Osteocyte (in vitro differentiated cells): ENCODE results near the gene TADA2A. TPM values are rescaled to one million over a fixed set of nuclear protein-coding genes. Genes with fewer than 3 reads are reported as not detected.
A peak's percentile ranks its signal among the peaks of the same experiment; 100 is the strongest.

ENCODE experiments used
- DNase-seq: peaks from one replicate; pipeline ENCODE4 v3.0.0; 2021; ENCODE audit warnings: mixed read lengths; ENCODE audit not compliant: unreplicated experiment; ENCODE audit errors: extremely low spot score
- H3K27ac Mint-ChIP-seq: one replicate; pipeline ENCODE4 v1.8.0; 2021; ENCODE audit warnings: mild to moderate bottlenecking, mixed read lengths; ENCODE audit not compliant: unreplicated experiment
- H3K27me3 Mint-ChIP-seq: one replicate; pipeline ENCODE4 v1.8.0; 2021; ENCODE audit warnings: mixed read lengths; ENCODE audit not compliant: unreplicated experiment
- H3K36me3 Mint-ChIP-seq: one replicate; pipeline ENCODE4 v1.8.0; 2021; ENCODE audit warnings: mixed read lengths; ENCODE audit not compliant: unreplicated experiment
- H3K4me1 Mint-ChIP-seq: one replicate; pipeline ENCODE4 v1.8.0; 2021; ENCODE audit warnings: mixed read lengths; ENCODE audit not compliant: unreplicated experiment
- H3K4me3 Mint-ChIP-seq: one replicate; pipeline ENCODE4 v1.8.0; 2021; ENCODE audit warnings: mild to moderate bottlenecking, moderate library complexity, mixed read lengths; ENCODE audit not compliant: unreplicated experiment
- H3K9me3 Mint-ChIP-seq: one replicate; pipeline ENCODE4 v1.8.0; 2021; ENCODE audit warnings: mixed read lengths; ENCODE audit not compliant: unreplicated experiment
- CTCF ChIP-seq: fragments of 200-600 bp; sonication (generic); IDR thresholded peaks from 2 replicates; pipeline ENCODE4 v1.5.0; 2021; ENCODE audit warnings: antibody characterized with exemption, mild to moderate bottlenecking, moderate library complexity
- total RNA-seq: library from RNA; stranded (reverse); gene quantifications from 2 replicates; pipeline ENCODE4 v1.2.1, GENCODE V29; 2021

The TADA2A gene
- total RNA-seq, 1 donor from 2014 or later, result 20.4 TPM

GRCh38 chr17:37523715-37524219 is 117.1 kb downstream of the TADA2A start:
- no peak for TF ChIP-seq CTCF
- peaks cover 30% of the 10 kb centered on the region for H3K36me3 Mint-ChIP-seq
- no peaks in the 10 kb centered on the region for H3K9me3 Mint-ChIP-seq
- peak overlapping the region; percentile 53 for H3K27ac Mint-ChIP-seq
- no peak overlapping the region for H3K4me3 Mint-ChIP-seq
- no peaks in the 10 kb centered on the region for H3K27me3 Mint-ChIP-seq
- no peaks in the 10 kb centered on the region for H3K4me1 Mint-ChIP-seq
- no peak for DNase-seq

- peak; percentile 74 for TF ChIP-seq CTCF
- Mint-ChIP-seq H3K27ac (no peak overlapping the region), H3K36me3 (peaks cover 38% of the 10 kb centered on the region), H3K4me1 (no peaks in the 10 kb centered on the region), H3K9me3 (no peaks in the 10 kb centered on the region), H3K4me3 (no peak overlapping the region), H3K27me3 (no peaks in the 10 kb centered on the region)
- DNase-seq, result no peak
These were observed 120.7 kb downstream of the TADA2A start for GRCh38 chr17:37527249-37527851.

Other genes with a start within 250 kb of the TADA2A start
- not detected in 2 replicates for gene C17orf78, start 30.9 kb upstream of the TADA2A start, total RNA-seq
- 63.5 and 63.8 TPM in 2 replicates for gene ACACA, start 50 bp upstream of the TADA2A start, total RNA-seq
- gene DUSP14, start 83.0 kb downstream of the TADA2A start, total RNA-seq, result 34.4 and 35.7 TPM in 2 replicates
- gene SYNRG, start 202.5 kb downstream of the TADA2A start, total RNA-seq, result 49.7 and 51.9 TPM in 2 replicates
- 46.4 and 47.4 TPM in 2 replicates for gene DDX52, start 236.6 kb downstream of the TADA2A start, total RNA-seq